ENCODE data around the gene DOK4.

Gene DOK4

GRCh38 chr16:57526498-57526897 is 40.2 kb upstream of the DOK4 start:
- DNase-seq (ENCODE audit: low read depth): no peak
- H3K4me3 ChIP-seq (ENCODE audit: low read depth, low read length): no peak overlapping the region
- TF ChIP-seq POLR2A (IDR thresholded peaks at IDR 0.05; ENCODE audit: extremely low read depth, insufficient read length): no peak
- TF ChIP-seq MAX (IDR thresholded peaks at IDR 0.05; ENCODE audit: low read depth, low read length): no peak
- TF ChIP-seq MYC (IDR thresholded peaks at IDR 0.05; ENCODE audit: low read depth, low read length): no peak
- no peak for TF ChIP-seq CTCF (IDR thresholded peaks at IDR 0.05; ENCODE audit: low read depth, low read length)

- H3K4me3 ChIP-seq (ENCODE audit: low read depth, low read length): no peak overlapping the region
- TF ChIP-seq CTCF (IDR thresholded peaks at IDR 0.05; ENCODE audit: low read depth, low read length): no peak
- no peak for TF ChIP-seq POLR2A (IDR thresholded peaks at IDR 0.05; ENCODE audit: extremely low read depth, insufficient read length)
- no peak for TF ChIP-seq MYC (IDR thresholded peaks at IDR 0.05; ENCODE audit: low read depth, low read length)
- TF ChIP-seq MAX (IDR thresholded peaks at IDR 0.05; ENCODE audit: low read depth, low read length): no peak
- no peak for DNase-seq (ENCODE audit: low read depth)
These were observed 39.5 kb upstream of the DOK4 start for GRCh38 chr16:57525761-57526160.

GRCh38 chr16:57522960-57523359 is 36.7 kb upstream of the DOK4 start:
- TF ChIP-seq CTCF (IDR thresholded peaks at IDR 0.05; ENCODE audit: low read depth, low read length): no peak
- no peak for TF ChIP-seq MYC (IDR thresholded peaks at IDR 0.05; ENCODE audit: low read depth, low read length)
- TF ChIP-seq MAX (IDR thresholded peaks at IDR 0.05; ENCODE audit: low read depth, low read length): no peak
- no peak for TF ChIP-seq POLR2A (IDR thresholded peaks at IDR 0.05; ENCODE audit: extremely low read depth, insufficient read length)
- no peak overlapping the region for H3K4me3 ChIP-seq (ENCODE audit: low read depth, low read length)
- DNase-seq (ENCODE audit: low read depth): no peak

GRCh38 chr16:57519796-57520360 is 33.6 kb upstream of the DOK4 start:
- peak; percentile 76 for DNase-seq (ENCODE audit: low read depth)
- no peak for TF ChIP-seq MYC (IDR thresholded peaks at IDR 0.05; ENCODE audit: low read depth, low read length)
- TF ChIP-seq POLR2A (IDR thresholded peaks at IDR 0.05; ENCODE audit: extremely low read depth, insufficient read length): no peak
- peak; percentile 99 for TF ChIP-seq CTCF (IDR thresholded peaks at IDR 0.05; ENCODE audit: low read depth, low read length)
- 0 out of 2 replicates have a peak, but pooled peaks have one; percentile 30 for TF ChIP-seq MAX (IDR thresholded peaks at IDR 0.05; ENCODE audit: low read depth, low read length)

GRCh38 chr16:57518922-57519321 is 32.6 kb upstream of the DOK4 start:
- TF ChIP-seq CTCF (IDR thresholded peaks at IDR 0.05; ENCODE audit: low read depth, low read length): no peak
- no peak for TF ChIP-seq MAX (IDR thresholded peaks at IDR 0.05; ENCODE audit: low read depth, low read length)
- TF ChIP-seq MYC (IDR thresholded peaks at IDR 0.05; ENCODE audit: low read depth, low read length): no peak
- no peak for TF ChIP-seq POLR2A (IDR thresholded peaks at IDR 0.05; ENCODE audit: extremely low read depth, insufficient read length)
- DNase-seq (ENCODE audit: low read depth): no peak
- no peak overlapping the region for H3K4me3 ChIP-seq (ENCODE audit: low read depth, low read length)

More at GRCh38 chr16:57519796-57520360, 33.6 kb upstream of the DOK4 start:
- no peak overlapping the region for H3K4me3 ChIP-seq (ENCODE audit: low read depth, low read length)

All from NB4 (cell line).